ENCODE results near the gene EPN2. TPM values are rescaled to one million over a fixed set of nuclear protein-coding genes. Genes with fewer than 3 reads are reported as not detected.

EPN2 gene
- total RNA-seq, 1 experiment from 2014 or later = 57.8 TPM

DNA sequence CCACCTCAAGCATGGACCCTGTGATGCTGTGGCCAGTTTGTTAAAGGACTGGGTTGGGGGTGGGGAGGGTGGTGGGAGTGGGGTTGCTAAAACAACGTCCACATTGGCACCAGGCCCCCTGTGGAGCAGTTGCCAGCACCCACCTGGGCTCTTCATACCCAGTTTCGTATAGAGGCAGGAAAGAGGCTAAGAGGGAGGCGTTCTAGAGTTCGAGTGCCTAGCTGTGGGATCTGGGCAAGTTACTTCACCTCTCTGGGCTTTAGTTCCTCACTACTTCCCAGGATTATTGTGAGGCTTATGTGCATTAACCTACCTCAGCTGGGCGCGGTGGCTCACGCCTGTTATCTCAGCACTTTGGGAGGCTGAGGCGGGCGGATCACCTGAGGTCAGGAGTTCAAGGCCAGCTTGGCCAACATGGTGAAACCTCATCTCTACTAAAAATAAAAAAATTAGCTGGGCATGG lies 148.4 kb downstream of the EPN2 start:
- Histone ChIP-seq H2AFZ (ENCODE audit: low read length) (no peak overlapping the region), H3K79me1 (ENCODE audit: insufficient read depth, low read depth, low read length, poor library complexity, severe bottlenecking) (no peaks in the 10 kb centered on the region), H2BK20ac (ENCODE audit: low read depth, low read length, poor library complexity, severe bottlenecking) (no peak overlapping the region), H3K14ac (ENCODE audit: insufficient read depth, low read length) (no peak overlapping the region), H3K56ac (ENCODE audit: insufficient read length, low read depth, low read length) (no peak overlapping the region), H3K4me1 (ENCODE audit: insufficient read depth, low read length) (peaks cover 4% of the 10 kb centered on the region; the same call in 1 of the 2 replicates), H3K27ac (ENCODE audit: insufficient read length, low read depth, low read length) (no peak overlapping the region), H3K18ac (ENCODE audit: insufficient read length, low read depth, low read length) (no peak overlapping the region), H2AK5ac (ENCODE audit: insufficient read length, low read length) (no peak overlapping the region), H2BK15ac (ENCODE audit: low read depth, low read length) (no peak overlapping the region), H3K9ac (ENCODE audit: extremely low read depth, insufficient read length, low read length) (no peak overlapping the region), H2BK12ac (ENCODE audit: insufficient read length, low read depth, low read length) (no peak overlapping the region), H4K20me1 (ENCODE audit: control insufficient read depth, insufficient read depth, insufficient read length) (no peaks in the 10 kb centered on the region), H2BK120ac (ENCODE audit: low read depth, low read length, poor library complexity, severe bottlenecking) (no peak overlapping the region), H3K4ac (ENCODE audit: low read depth, low read length) (no peak overlapping the region), H3K79me2 (ENCODE audit: insufficient read depth, low read length) (no peaks in the 10 kb centered on the region), H3K4me2 (ENCODE audit: insufficient read depth, insufficient read length, low read length) (no peak overlapping the region), H4K8ac (replicated peaks; ENCODE audit: insufficient read length, low read depth, low read length) (no peak overlapping the region), H2BK5ac (ENCODE audit: insufficient read length, low read length) (no peak overlapping the region), H3K27me3 (ENCODE audit: insufficient read depth, low read length) (no peaks in the 10 kb centered on the region), H3K9me3 (ENCODE audit: control insufficient read depth, low read depth, low read length) (no peaks in the 10 kb centered on the region), H3K23me2 (ENCODE audit: insufficient read length, low read depth, low read length, poor library complexity, severe bottlenecking) (no peaks in the 10 kb centered on the region), H3T11ph (ENCODE audit: low read length) (no peak overlapping the region), H4K5ac (ENCODE audit: insufficient read length, low read depth, low read length) (no peak overlapping the region), H3K23ac (ENCODE audit: insufficient read length, low read depth, low read length) (no peak overlapping the region), H4K91ac (ENCODE audit: insufficient read length, low read depth, low read length) (no peak overlapping the region)
- H3K36me3 Mint-ChIP-seq (ENCODE audit: insufficient read depth in 1 of 3, low read depth in 3 of 3) = peaks cover 26 to 47% (median 45%) of the 10 kb centered on the region in 3 experiments
- peaks cover 33 to 49% of the 10 kb centered on the region in 2 experiments for H3K4me1 Mint-ChIP-seq
- TF ChIP-seq, protein P1, sequence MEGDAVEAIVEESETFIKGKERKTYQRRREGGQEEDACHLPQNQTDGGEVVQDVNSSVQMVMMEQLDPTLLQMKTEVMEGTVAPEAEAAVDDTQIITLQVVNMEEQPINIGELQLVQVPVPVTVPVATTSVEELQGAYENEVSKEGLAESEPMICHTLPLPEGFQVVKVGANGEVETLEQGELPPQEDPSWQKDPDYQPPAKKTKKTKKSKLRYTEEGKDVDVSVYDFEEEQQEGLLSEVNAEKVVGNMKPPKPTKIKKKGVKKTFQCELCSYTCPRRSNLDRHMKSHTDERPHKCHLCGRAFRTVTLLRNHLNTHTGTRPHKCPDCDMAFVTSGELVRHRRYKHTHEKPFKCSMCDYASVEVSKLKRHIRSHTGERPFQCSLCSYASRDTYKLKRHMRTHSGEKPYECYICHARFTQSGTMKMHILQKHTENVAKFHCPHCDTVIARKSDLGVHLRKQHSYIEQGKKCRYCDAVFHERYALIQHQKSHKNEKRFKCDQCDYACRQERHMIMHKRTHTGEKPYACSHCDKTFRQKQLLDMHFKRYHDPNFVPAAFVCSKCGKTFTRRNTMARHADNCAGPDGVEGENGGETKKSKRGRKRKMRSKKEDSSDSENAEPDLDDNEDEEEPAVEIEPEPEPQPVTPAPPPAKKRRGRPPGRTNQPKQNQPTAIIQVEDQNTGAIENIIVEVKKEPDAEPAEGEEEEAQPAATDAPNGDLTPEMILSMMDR (conservative IDR thresholded peaks at IDR 0.05) = no peak
- H3K4me3 Mint-ChIP-seq = no peak overlapping the region
- peaks cover 0 to 2% of the 10 kb centered on the region in 2 experiments; a peak in 1 of 5 replicates for H3K9me3 Mint-ChIP-seq
- WGBS (ENCODE audit: extremely low coverage, insufficient read length, low lambda C conversion rate) = no CpG with 5 or more reads among the region's 9 CpGs
- no peak for DNase-seq
- H3K27ac Mint-ChIP-seq = no peak overlapping the region
- no peaks in the 10 kb centered on the region for H3K27me3 Mint-ChIP-seq (ENCODE audit: low read depth)

Small RNAs within 50 kb of the gene (microRNA-seq; reads per million reads assigned to microRNA genes)
- 193 reads per million, percentile 81 among the genes with 10 or more reads in this experiment for gene MIR1180 (ENCODE audit: borderline microRNAs expressed)

Other genes starting within 250 kb of the EPN2 start
- gene FAM83G, start 232.6 kb upstream of the EPN2 start, total RNA-seq (2021) = 38.7 and 40.5 TPM in 2 replicates
- gene GRAP, start 190.4 kb upstream of the EPN2 start, total RNA-seq (2021) = 0.55 TPM in 2 replicates
- 0.55 TPM in 1 of 2 replicates, not detected in the other for gene GRAPL, start 109.8 kb upstream of the EPN2 start, total RNA-seq (2021)
- 27.4 and 30.4 TPM in 2 replicates for gene B9D1, start 125.4 kb downstream of the EPN2 start, total RNA-seq (2021)
- gene MAPK7, start 141.1 kb downstream of the EPN2 start, total RNA-seq (2021) = 43.8 and 45.5 TPM in 2 replicates
- gene MFAP4, start 149.8 kb downstream of the EPN2 start, total RNA-seq (2021) = 1.5 and 2.0 TPM in 2 replicates
- 0.81 and 1.1 TPM in 2 replicates for gene RNF112, start 173.9 kb downstream of the EPN2 start, total RNA-seq (2021)

All from H9 (cell line).